Activated CD4-positive, alpha-beta T cell treated with anti-CD3 and anti-CD28 coated beads, Interleukin-2, amount 50 U/mL, for 48 hours (primary cell): ENCODE data around the gene APIP.
"Not testable (repeated sequence)": the region's sequence is repeated elsewhere in the genome, so short reads cannot be mapped to it uniquely, and the experiment has no call there.

Experiments
- DNase-seq, 2 experiments: peaks; one replicate each; pipeline ENCODE4 v3.0.0-alpha.2; 2020

APIP gene

GRCh38 chr11:34924714-34925113, 8.5 kb upstream of the APIP start:
- no peak for DNase-seq

- DNase-seq, result no peak
Measured at GRCh38 chr11:34921156-34921555, 5.0 kb upstream of the APIP start.

DNA sequence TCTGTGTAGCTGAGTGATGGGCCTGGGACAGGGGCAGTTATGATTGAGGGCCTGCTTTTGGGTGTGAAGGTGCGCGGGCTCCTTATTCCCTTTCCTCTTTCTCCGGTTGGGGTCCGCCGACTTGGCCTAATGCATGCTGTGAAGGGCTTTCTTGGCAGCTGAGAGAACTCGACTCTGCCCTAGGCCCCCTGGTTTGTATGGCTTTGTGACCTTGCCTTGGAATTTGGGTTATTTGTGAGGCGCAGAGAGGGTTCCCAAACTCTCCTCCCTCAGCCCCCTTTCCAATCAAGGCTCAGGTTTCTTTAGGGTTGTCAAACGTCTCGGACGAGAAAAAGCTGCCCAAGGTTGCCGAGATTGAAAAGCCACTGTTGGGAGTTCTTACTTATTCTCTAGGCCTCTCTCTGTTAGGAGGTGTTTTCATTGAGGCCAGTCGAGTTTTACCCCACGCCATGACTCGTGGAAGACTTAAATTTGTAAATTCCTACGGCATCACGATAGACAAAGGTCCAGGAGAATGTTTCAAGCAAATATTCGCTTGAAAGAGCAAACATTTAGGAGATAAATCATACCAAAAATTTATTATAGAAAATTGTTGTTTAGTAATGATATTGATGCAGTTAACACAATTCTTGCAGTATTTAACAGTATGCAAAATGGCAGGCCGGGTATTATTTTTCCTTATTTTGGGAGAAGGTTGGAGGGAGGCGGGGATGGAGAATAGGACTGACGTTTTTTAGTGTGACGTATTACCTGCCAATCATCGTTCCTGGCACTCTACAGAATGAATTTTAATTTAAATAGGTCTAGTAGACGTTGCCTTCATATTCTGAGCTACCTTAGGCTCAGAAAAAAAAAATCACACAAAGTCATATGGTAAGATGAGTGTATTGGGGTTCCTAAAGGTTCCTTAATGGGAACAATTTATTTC, 928 bp upstream of the APIP start:
- DNase-seq, result no peak

GRCh38 chr11:34915136-34916014, 804 bp downstream of the APIP start:
- DNase-seq, result no peak

DNA sequence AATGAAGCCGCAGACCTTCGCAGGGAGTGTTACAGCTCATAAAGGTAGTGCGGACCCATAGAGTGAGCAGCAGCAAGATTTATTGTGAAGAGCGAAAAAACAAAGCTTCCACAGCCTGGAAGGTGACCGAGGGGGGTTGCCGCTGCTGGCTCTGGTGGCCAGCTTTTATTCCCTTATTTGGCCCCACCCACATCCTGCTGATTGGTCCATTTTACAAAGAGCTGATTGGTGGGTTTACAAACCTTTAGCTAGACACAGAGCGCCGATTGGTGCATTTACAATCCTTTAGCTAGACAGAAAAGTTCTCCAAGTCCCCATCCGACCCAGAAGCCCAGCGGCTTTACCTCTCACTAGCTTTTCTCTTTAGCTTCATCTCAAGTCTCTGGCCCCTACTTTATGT, 2.6 kb downstream of the APIP start:
- not testable (repeated sequence) for DNase-seq

DNA sequence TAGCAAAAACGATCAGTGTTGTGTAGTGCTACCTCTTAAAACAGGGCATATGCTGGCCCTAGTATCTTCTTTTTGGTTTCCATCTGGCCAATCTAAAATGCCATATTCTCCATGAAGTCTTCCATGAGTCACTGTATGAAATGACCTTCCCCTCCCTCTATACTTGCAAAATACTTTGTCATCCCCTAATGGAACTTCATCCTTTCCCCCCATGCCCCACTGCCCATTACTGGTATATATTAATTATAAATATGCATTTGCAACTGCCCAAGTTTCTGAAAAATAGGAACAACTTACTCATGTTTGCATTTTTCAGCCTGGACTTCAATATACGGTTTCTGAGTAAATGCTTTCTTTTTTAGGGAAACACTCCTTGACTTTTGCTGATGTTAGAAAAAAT, 4.5 kb downstream of the APIP start:
- no peak for DNase-seq

- DNase-seq, result no peak
Measured at GRCh38 chr11:34910817-34911216, 5.4 kb downstream of the APIP start.

- no peak for DNase-seq
Measured at GRCh38 chr11:34909955-34910354, 6.2 kb downstream of the APIP start.

DNA sequence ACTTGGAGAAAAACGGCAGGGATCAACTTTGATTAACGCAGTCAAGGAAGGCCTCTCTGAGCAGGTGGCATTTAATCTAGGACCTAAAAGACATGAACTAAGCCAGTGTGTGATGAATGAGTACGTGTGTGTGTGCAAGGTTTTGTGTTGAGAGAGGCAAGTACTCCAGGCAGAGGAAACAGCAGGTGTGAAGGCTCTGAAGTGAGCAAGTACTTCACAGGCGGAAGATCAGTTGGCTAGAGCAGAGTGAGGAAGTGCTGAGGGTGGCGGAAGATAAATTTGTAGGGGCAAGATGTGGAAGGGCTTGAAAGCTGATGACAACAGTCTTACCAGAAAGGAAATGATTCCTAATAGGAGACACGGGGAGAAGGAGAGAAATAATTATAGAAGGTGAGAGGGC, 6.8 kb downstream of the APIP start:
- no peak for DNase-seq

DNA sequence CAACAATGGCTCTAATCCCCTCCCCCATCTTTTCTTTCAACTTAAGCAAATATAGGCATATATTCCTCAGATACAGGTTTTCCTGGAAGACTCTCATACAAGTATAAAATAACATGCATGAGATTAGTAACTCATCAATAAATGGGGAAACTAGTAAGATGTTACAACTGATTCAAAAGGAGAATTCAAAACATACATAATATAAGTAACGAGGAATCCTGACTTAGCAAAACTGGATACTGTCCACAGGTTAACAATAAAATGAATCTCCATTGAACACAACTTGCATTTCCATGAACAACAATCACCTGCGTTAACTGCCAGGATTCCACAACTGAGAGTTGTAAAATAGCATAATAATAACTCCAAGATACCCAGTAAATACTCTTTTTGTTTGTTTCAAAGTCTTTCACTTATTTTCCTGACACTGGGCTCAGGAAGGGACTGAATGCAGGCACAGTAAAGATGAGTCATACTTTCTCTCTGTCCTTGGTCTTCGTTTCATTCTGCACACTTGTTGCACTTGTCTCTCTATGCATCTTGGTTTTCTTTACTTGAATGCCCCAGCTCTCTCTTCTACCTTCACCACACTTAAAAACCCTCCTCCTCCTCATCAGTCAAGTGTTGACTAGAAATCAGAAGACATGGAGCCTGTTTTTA, 8.1 kb downstream of the APIP start:
- no peak for DNase-seq

GRCh38 chr11:34905666-34906065, 10.5 kb downstream of the APIP start:
- no peak for DNase-seq

- DNase-seq, result no peak
Measured at GRCh38 chr11:34904421-34904955, 11.7 kb downstream of the APIP start.

DNA sequence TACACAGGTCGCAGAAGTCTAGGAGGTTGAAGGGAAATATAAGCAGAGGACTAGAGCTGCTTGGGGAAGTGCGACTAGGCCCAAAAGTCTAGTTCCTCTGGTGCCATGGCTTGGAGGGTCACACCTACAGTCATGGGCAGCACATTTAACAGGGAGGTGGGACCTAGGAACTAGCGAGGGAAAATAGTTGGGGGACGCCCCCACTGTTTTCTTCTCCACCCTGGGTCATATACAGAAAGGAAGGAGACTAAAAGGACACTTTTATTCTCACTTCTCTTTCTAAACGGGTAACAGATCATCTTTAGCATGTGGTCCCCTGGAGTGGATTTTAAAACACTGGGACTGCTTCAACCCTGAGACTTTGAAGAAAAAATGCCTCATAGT, 16.6 kb downstream of the APIP start:
- peak in 1 of 2 experiments; percentile 13 for DNase-seq

DNA sequence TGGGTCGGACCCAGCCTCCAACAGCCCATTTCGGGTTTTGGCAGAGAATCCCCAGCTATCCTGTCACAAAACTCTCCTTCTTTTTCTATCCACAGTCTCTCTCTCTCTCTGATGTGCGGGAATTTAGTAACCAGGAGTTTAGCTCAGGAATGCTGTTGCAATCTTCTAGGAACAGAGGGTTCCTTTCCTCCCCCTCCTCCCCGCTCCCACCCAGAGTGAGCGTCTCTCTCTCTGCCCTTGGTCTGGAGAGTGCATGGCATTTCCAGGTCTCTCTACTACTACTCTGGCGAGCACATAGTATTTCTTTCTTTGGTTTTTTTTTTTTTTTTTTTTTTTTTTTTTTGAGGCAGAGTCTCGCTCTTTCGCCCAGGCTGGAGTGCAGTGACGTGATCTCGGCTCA, 17.7 kb downstream of the APIP start:
- DNase-seq, result no peak

- no peak for DNase-seq
Measured at GRCh38 chr11:34897171-34897870, 18.9 kb downstream of the APIP start.

- DNase-seq, result not testable (repeated sequence)
Measured at GRCh38 chr11:34896191-34896590, 20.0 kb downstream of the APIP start.

DNA sequence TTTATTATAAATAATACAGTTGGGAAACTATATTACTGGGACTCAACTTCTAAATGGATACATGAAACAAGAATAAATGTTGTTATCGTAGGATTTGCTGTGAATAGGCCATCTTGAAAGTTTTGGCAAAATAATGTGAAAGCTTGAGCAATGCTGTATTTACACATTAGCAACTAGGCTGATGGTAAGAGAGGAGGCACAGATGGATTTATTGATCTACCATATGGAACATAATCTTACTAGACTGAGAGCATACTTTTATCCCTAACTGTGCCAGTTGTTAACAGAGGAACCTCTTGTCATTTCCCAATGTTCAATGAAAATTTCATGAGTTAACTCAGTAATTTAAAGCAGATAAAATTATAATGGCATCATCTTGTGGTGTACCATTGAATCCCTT, 22.8 kb downstream of the APIP start:
- DNase-seq, result no peak

- no peak for DNase-seq
Measured at GRCh38 chr11:34891611-34892010, 24.6 kb downstream of the APIP start.

- no peak for DNase-seq
Measured at GRCh38 chr11:34890812-34891211, 25.4 kb downstream of the APIP start.

DNA sequence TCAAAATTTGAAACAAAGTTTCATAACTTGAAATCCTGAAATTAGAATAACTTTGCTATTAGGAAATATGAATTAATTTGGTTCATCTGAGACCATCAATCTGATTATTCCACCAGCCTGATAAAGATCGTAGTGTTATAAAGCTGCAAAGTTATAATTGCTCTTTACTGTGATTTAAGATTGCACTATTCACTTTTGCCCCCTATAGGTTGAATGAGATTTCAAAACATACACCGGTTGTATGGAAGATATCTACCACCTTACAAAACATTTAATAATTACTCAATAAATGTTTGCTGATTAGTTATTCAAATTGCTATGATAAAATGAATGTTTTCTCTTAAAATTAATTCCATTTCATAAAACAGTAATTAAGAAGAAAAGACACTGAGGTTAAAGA, 26.1 kb downstream of the APIP start:
- DNase-seq, result no peak

DNA sequence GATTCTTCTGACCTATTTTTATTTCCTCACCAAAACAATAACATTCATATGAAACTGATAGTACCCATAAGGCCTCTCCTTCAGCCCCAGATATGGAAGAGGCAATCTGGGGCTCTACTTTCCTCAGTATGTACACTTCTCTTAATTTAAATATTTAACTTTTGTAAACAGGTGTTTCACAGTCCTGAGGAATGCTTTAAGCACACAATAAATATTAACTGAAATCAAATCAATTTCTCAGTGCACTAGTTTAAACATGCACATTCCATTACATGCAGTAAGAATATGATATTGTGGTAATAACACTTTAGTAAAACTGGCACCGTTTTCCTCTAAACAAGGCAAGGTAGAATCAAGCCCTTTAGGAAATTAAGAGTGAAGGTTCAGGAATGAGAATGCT, 28.9 kb downstream of the APIP start:
- DNase-seq, result no peak

DNA sequence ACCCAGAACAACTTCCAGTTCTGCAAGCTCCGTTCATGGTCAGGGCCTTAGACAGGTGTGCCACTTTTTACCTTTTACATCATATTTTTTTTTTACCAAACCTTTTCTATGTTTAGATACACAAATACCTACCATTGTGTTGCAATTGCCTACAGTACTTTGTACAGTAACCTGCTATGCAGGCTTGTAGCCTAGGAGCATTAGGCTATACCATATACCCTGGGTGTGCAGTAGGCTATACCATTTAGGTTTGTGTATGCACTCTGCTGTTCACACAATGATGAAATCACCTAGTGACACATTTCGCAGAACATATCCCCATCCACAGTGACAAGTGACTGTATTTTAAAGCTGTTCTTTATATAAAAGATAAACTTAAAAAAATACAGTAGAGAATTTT, 29.6 kb downstream of the APIP start:
- DNase-seq, result no peak
